Stomach smooth muscle (tissue), 2 donors: ENCODE measurements around the gene JADE3.

Experiments used
- H3K27ac ChIP-seq: one replicate; pipeline ENCODE4 v1.7.0; 2013; ENCODE audit warnings: mild to moderate bottlenecking, low read length, inconsistent platforms
- H3K27me3 ChIP-seq, 2 donors: one replicate each; pipeline ENCODE4 v1.7.0; 2013; ENCODE audit warnings: low read length in 2 of 2; ENCODE audit not compliant: insufficient read depth in 2 of 2, control insufficient read depth in 1 of 2
- H3K36me3 ChIP-seq, 2 donors: one replicate each; pipeline ENCODE4 v1.7.0; 2013; ENCODE audit warnings: low read length in 2 of 2; ENCODE audit not compliant: control insufficient read depth in 2 of 2, insufficient read depth in 2 of 2
- H3K4me1 ChIP-seq: one replicate; pipeline ENCODE4 v1.7.0; 2013; ENCODE audit warnings: low read length; ENCODE audit not compliant: control insufficient read depth, insufficient read depth
- H3K4me3 ChIP-seq, 2 donors: one replicate each; pipeline ENCODE4 v1.7.0; 2013; ENCODE audit warnings: low read length in 2 of 2
- H3K9ac ChIP-seq, 2 donors: one replicate each; pipeline ENCODE4 v1.7.0; 2013; ENCODE audit warnings: low read length in 2 of 2, mild to moderate bottlenecking in 1 of 2
- H3K9me3 ChIP-seq, 2 donors: one replicate each; pipeline ENCODE4 v1.7.0; 2013; ENCODE audit warnings: low read length in 2 of 2; ENCODE audit not compliant: control insufficient read depth in 2 of 2
- donor health status: healthy.
- donor health status: Pancreatic carcinoma.

JADE3 gene

GRCh38 chrX:46912098-46912602 is at the start of gene JADE3:
TSS of gene JADE3 (plus strand) at chrX:46912421. CDS start at chrX:46984895, 72,474 bp downstream.
- H3K9ac ChIP-seq, result peak within 1 kb of the TSS in 1 of 2 donors; percentile 38
- H3K4me1 ChIP-seq, result peaks cover 4% of the 10 kb centered on the region
- no peaks in the 10 kb centered on the region for H3K9me3 ChIP-seq
- H3K27ac ChIP-seq, result no peak within 1 kb of the TSS
- peak within 1 kb of the TSS; percentile 62 to 72 for H3K4me3 ChIP-seq
- no peaks in the 10 kb centered on the region for H3K36me3 ChIP-seq
- H3K27me3 ChIP-seq, result peaks cover 0 to 2% of the 10 kb centered on the region in 2 donors

GRCh38 chrX:46863072-46863471 is 49.1 kb upstream of the JADE3 start:
- Histone ChIP-seq H3K9me3 (no peaks in the 10 kb centered on the region), H3K36me3 (no peaks in the 10 kb centered on the region), H3K4me3 (no peak overlapping the region), H3K4me1 (no peaks in the 10 kb centered on the region), H3K27me3 (no peaks in the 10 kb centered on the region), H3K27ac (no peak overlapping the region), H3K9ac (no peak overlapping the region)

GRCh38 chrX:46864606-46865005 is 47.6 kb upstream of the JADE3 start:
- no peak overlapping the region for H3K27ac ChIP-seq
- no peaks in the 10 kb centered on the region for H3K4me1 ChIP-seq

GRCh38 chrX:46865281-46865680 is 46.9 kb upstream of the JADE3 start:
- no peaks in the 10 kb centered on the region for H3K9me3 ChIP-seq
- H3K9ac ChIP-seq, result no peak overlapping the region
- no peak overlapping the region for H3K27ac ChIP-seq
- no peak overlapping the region for H3K4me3 ChIP-seq
- H3K4me1 ChIP-seq, result no peaks in the 10 kb centered on the region
- no peaks in the 10 kb centered on the region for H3K36me3 ChIP-seq
- H3K27me3 ChIP-seq, result no peaks in the 10 kb centered on the region

More at GRCh38 chrX:46864606-46865005, 47.6 kb upstream of the JADE3 start:
- no peaks in the 10 kb centered on the region for H3K36me3 ChIP-seq
- H3K9ac ChIP-seq, result no peak overlapping the region
- H3K27me3 ChIP-seq, result no peaks in the 10 kb centered on the region
- no peak overlapping the region for H3K4me3 ChIP-seq
- H3K9me3 ChIP-seq, result no peaks in the 10 kb centered on the region

GRCh38 chrX:46866726-46867125 is 45.5 kb upstream of the JADE3 start:
- H3K36me3 ChIP-seq, result no peaks in the 10 kb centered on the region
- H3K27ac ChIP-seq, result no peak overlapping the region
- H3K9ac ChIP-seq, result no peak overlapping the region

GRCh38 chrX:46873746-46874145 is 38.5 kb upstream of the JADE3 start:
- Histone ChIP-seq H3K27me3 (no peaks in the 10 kb centered on the region), H3K4me1 (no peaks in the 10 kb centered on the region), H3K9me3 (no peaks in the 10 kb centered on the region), H3K27ac (no peak overlapping the region), H3K36me3 (no peaks in the 10 kb centered on the region), H3K4me3 (no peak overlapping the region), H3K9ac (no peak overlapping the region)

More at GRCh38 chrX:46866726-46867125, 45.5 kb upstream of the JADE3 start:
- Histone ChIP-seq H3K4me3 (no peak overlapping the region), H3K4me1 (no peaks in the 10 kb centered on the region), H3K9me3 (no peaks in the 10 kb centered on the region), H3K27me3 (no peaks in the 10 kb centered on the region)

GRCh38 chrX:46876901-46877300 is 35.3 kb upstream of the JADE3 start:
- H3K36me3 ChIP-seq, result no peaks in the 10 kb centered on the region
- H3K9me3 ChIP-seq, result no peaks in the 10 kb centered on the region
- no peaks in the 10 kb centered on the region for H3K27me3 ChIP-seq
- no peak overlapping the region for H3K4me3 ChIP-seq
- H3K9ac ChIP-seq, result no peak overlapping the region
- no peak overlapping the region for H3K27ac ChIP-seq
- no peaks in the 10 kb centered on the region for H3K4me1 ChIP-seq

- Histone ChIP-seq H3K36me3 (no peaks in the 10 kb centered on the region), H3K9me3 (no peaks in the 10 kb centered on the region), H3K27ac (no peak overlapping the region), H3K4me1 (no peaks in the 10 kb centered on the region), H3K27me3 (no peaks in the 10 kb centered on the region), H3K4me3 (no peak overlapping the region), H3K9ac (no peak overlapping the region)
These were observed 30.0 kb upstream of the JADE3 start for GRCh38 chrX:46882266-46882665.

GRCh38 chrX:46884799-46885198 is 27.4 kb upstream of the JADE3 start:
- H3K9ac ChIP-seq, result no peak overlapping the region
- H3K4me3 ChIP-seq, result no peak overlapping the region
- no peaks in the 10 kb centered on the region for H3K9me3 ChIP-seq
- H3K36me3 ChIP-seq, result no peaks in the 10 kb centered on the region
- H3K4me1 ChIP-seq, result no peaks in the 10 kb centered on the region
- no peak overlapping the region for H3K27ac ChIP-seq
- no peaks in the 10 kb centered on the region for H3K27me3 ChIP-seq

GRCh38 chrX:46898207-46898606 is 14.0 kb upstream of the JADE3 start:
- no peaks in the 10 kb centered on the region for H3K4me1 ChIP-seq
- no peaks in the 10 kb centered on the region for H3K36me3 ChIP-seq
- H3K4me3 ChIP-seq, result no peak overlapping the region
- H3K9me3 ChIP-seq, result no peaks in the 10 kb centered on the region
- peaks cover 0 to 5% of the 10 kb centered on the region in 2 donors for H3K27me3 ChIP-seq
- H3K9ac ChIP-seq, result no peak overlapping the region
- no peak overlapping the region for H3K27ac ChIP-seq

- H3K9ac ChIP-seq, result no peak overlapping the region
- no peak overlapping the region for H3K27ac ChIP-seq
- peak overlapping the region; percentile 71 to 75 for H3K4me3 ChIP-seq
- no peaks in the 10 kb centered on the region for H3K36me3 ChIP-seq
- H3K4me1 ChIP-seq, result no peaks in the 10 kb centered on the region
- H3K27me3 ChIP-seq, result peaks cover 0 to 8% of the 10 kb centered on the region in 2 donors
- no peaks in the 10 kb centered on the region for H3K9me3 ChIP-seq
These were observed 8.6 kb upstream of the JADE3 start for GRCh38 chrX:46903458-46904242.
